HG03097 (cell line): Measurements from ENCODE around the gene IP6K2.
"Not testable (repeated sequence)": the region's sequence is repeated elsewhere in the genome, so short reads cannot be mapped to it uniquely, and the experiment has no call there.

ENCODE experiments used
- ATAC-seq: cut with Tn5 transposase; IDR thresholded peaks from one replicate; pipeline ENCODE4 v1.9.1; 2021; ENCODE audit not compliant: unreplicated experiment, low FRiP score

IP6K2 gene, protein sequence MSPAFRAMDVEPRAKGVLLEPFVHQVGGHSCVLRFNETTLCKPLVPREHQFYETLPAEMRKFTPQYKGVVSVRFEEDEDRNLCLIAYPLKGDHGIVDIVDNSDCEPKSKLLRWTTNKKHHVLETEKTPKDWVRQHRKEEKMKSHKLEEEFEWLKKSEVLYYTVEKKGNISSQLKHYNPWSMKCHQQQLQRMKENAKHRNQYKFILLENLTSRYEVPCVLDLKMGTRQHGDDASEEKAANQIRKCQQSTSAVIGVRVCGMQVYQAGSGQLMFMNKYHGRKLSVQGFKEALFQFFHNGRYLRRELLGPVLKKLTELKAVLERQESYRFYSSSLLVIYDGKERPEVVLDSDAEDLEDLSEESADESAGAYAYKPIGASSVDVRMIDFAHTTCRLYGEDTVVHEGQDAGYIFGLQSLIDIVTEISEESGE

GRCh38 chr3:48716982-48717746 lies at the start of gene IP6K2:
Gene IP6K2, minus strand, starts transcription at chr3:48717221. Its CDS starts 21,930 bp downstream, at chr3:48695291.
- peak; percentile 97 for ATAC-seq

- no peak for ATAC-seq
Observed at GRCh38 chr3:48765376-48765775, 48.4 kb upstream of the IP6K2 start.

DNA sequence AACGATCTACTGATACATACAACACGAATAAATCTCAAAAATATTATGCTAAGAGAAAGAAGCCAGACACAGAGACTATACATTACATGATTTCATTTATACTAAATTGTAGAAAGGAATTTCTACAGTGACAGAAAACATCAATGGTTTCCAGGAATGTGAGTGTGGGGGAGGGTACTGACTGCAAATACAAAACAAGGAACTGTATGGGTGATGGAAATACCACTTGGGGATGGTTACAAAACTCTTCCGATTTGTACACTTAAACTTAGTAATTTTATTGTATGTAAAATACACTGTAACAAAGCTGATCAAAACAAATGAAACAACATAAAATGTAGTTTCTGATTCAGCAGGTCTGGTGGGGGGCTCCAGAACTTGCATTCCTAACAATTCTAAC lies 45.8 kb upstream of the IP6K2 start:
- no peak for ATAC-seq

GRCh38 chr3:48759991-48760540 lies 43.0 kb upstream of the IP6K2 start:
- not testable (repeated sequence) for ATAC-seq

- not testable (repeated sequence) for ATAC-seq
Observed at GRCh38 chr3:48759531-48759930, 42.5 kb upstream of the IP6K2 start.

- ATAC-seq, result no peak
Observed at GRCh38 chr3:48759071-48759470, 42.0 kb upstream of the IP6K2 start.

DNA sequence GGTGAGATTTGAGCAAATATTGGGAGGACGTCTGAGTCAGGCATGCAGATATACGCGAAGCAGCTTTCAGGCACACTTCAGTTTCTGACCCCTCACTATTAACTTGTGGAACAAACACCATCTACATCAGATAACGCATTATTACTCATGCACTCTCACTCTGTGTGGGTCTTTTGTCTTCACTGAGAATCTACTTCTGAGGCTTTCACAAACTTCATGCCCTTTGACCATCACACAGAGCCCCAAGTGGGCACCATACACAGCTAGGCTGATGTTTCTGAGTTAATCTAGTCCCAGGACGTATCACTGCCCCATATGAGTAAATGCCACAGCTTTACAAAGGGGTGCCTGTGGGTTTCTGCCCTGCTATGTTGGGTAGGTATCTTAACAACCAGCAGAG lies 39.6 kb upstream of the IP6K2 start:
- no peak for ATAC-seq

GRCh38 chr3:48750856-48751255 lies 33.8 kb upstream of the IP6K2 start:
- ATAC-seq, result no peak

DNA sequence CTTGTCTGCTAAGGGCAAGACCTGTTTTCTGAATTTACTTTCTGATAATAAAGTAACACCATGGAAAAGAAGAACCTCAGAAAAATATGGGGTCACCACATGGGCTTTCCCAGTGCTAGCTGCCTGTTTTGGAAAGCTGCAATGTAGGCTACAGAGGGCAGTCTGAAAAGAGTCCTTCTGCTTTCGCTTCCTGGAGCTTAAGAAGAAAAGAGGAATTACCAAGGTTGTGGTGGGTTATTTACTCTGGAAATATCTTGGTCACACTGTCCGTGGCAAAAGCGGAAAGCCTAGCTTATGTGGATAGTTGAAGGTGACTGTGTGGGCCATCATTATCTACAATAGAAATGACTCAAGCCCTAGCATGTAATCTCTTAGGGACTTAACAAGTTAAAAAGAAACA lies 31.7 kb upstream of the IP6K2 start:
- ATAC-seq, result no peak

DNA sequence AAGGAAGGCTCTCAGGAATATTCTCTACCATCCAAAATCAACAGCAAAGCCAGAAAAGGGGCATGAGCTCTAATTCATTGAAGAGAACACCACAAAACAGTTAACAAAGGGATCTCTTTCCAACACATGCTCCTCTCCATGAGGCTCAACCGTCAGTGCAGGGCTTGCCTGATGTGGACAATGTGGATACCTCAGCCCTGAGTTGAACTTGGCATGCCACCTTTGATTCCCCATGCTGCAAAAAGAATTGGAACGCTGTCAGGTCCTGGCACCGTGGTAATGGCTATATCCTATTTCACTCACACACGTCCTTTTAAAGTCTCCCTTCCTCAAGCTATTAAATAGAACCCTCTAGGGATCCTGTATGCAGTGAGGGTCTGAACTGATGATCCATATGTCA lies 30.7 kb upstream of the IP6K2 start:
- ATAC-seq, result no peak

- ATAC-seq, result no peak
Observed at GRCh38 chr3:48747015-48747615, 30.1 kb upstream of the IP6K2 start.

DNA sequence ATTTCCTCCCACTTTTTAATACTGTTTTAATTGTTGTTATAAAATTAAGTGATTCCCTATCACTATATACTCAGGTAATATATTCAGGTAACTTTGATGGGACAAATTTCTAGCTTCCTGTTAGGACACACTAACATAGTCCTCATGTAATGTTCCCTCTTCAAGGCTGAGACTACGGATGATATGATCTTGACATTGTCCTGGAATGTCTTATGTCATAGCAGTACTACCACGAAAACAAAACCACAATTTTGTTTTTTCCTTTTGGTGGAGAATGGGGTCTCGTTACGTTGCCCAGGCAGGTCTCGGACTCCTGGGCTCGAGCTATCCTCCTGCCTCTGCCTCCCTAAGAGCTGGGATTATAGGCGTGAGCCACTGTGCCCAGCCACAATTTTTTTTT lies 26.8 kb upstream of the IP6K2 start:
- no peak for ATAC-seq

DNA sequence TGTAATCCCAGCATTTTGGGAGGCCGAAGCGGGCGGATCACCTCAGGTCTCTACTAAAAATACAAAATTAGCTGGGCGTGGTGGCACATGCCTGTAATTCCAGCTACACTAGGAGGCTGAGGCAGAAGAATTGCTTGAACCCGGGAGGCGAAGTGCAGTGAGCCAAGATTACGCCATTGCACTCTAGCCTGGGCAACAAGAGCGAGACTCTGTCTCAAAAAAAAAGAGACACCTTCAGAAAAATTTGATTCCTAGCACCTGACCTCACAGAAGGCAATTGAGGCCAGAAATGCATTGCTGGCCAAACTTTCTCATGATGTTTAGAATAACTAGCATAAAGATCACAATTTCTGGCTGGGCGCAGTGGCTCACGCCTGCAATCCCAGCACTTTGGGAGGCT lies 24.2 kb upstream of the IP6K2 start:
- ATAC-seq, result not testable (repeated sequence)

GRCh38 chr3:48739955-48740823 lies 23.2 kb upstream of the IP6K2 start:
- ATAC-seq, result peak; percentile 76

GRCh38 chr3:48739617-48739954 lies 22.6 kb upstream of the IP6K2 start:
- no peak for ATAC-seq

- ATAC-seq, result no peak
Observed at GRCh38 chr3:48738926-48739616, 22.1 kb upstream of the IP6K2 start.

GRCh38 chr3:48738144-48738536 lies 21.1 kb upstream of the IP6K2 start:
- no peak for ATAC-seq

GRCh38 chr3:48735075-48735767 lies 18.2 kb upstream of the IP6K2 start:
- ATAC-seq, result not testable (repeated sequence)

- ATAC-seq, result not testable (repeated sequence)
Observed at GRCh38 chr3:48734541-48734940, 17.5 kb upstream of the IP6K2 start.
